ENCODE data around the gene CHN2.

CHN2 gene

DNA sequence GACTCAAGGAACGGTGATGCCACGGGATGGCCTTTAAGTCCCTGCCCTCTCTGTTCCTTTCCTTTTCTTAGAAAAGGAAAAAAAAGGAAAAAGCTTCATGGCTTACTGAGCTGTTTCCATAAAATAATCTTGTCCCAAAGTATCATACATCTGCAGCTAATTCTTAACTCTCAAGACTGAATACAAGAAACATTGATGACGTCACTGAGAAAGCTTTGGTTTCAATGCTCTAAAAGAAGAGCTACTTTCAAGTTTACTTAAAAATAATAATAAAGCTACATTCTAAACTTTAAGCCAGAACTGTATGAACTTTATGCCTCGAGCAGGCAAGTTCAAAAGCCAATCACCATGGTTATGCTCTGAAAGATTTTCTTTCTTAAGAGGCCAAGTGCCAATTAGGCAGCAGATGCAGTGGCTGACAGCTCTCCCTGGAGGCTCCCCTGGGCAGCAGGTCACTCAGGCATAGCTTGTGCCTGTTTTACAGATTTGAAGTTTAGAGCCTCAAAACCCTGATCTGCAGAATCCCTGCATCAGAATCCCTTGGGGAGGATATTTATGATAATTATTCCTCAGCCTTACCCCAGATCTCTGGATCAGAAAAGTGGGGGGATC lies 165.0 kb downstream of the CHN2 start:
- Histone ChIP-seq H3K27me3 (ENCODE audit: low read length) (no peaks in the 10 kb centered on the region), H3K9ac (ENCODE audit: low read length) (no peak overlapping the region), H3K9me3 (ENCODE audit: insufficient read depth, low read length) (no peaks in the 10 kb centered on the region), H3F3A (ENCODE audit: insufficient read depth) (no peaks in the 10 kb centered on the region), H3K36me3 (ENCODE audit: low read length) (no peaks in the 10 kb centered on the region), H3K27ac (ENCODE audit: low read depth, low read length) (no peak overlapping the region), H3K4me3 (ENCODE audit: insufficient read depth, low read length, poor library complexity, severe bottlenecking) (no peak overlapping the region), H2AFZ (ENCODE audit: low read depth, low read length, severe bottlenecking) (no peak overlapping the region), H3K79me2 (ENCODE audit: insufficient read depth, low read length) (no peaks in the 10 kb centered on the region), H3K4me2 (ENCODE audit: low read depth, low read length, poor library complexity, severe bottlenecking) (no peak overlapping the region), H4K20me1 (ENCODE audit: low read depth, low read length) (no peaks in the 10 kb centered on the region), H3K9me2 (replicated peaks; ENCODE audit: insufficient read depth, low read length) (no peaks in the 10 kb centered on the region)
- TF ChIP-seq, protein P1, sequence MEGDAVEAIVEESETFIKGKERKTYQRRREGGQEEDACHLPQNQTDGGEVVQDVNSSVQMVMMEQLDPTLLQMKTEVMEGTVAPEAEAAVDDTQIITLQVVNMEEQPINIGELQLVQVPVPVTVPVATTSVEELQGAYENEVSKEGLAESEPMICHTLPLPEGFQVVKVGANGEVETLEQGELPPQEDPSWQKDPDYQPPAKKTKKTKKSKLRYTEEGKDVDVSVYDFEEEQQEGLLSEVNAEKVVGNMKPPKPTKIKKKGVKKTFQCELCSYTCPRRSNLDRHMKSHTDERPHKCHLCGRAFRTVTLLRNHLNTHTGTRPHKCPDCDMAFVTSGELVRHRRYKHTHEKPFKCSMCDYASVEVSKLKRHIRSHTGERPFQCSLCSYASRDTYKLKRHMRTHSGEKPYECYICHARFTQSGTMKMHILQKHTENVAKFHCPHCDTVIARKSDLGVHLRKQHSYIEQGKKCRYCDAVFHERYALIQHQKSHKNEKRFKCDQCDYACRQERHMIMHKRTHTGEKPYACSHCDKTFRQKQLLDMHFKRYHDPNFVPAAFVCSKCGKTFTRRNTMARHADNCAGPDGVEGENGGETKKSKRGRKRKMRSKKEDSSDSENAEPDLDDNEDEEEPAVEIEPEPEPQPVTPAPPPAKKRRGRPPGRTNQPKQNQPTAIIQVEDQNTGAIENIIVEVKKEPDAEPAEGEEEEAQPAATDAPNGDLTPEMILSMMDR (IDR thresholded peaks at IDR 0.05; ENCODE audit: insufficient read depth, low read length, poor library complexity, severe bottlenecking), result no peak
- TF ChIP-seq EZH2phosphoT487 (conservative IDR thresholded peaks at IDR 0.05; ENCODE audit: low read length), result no peak

DNA sequence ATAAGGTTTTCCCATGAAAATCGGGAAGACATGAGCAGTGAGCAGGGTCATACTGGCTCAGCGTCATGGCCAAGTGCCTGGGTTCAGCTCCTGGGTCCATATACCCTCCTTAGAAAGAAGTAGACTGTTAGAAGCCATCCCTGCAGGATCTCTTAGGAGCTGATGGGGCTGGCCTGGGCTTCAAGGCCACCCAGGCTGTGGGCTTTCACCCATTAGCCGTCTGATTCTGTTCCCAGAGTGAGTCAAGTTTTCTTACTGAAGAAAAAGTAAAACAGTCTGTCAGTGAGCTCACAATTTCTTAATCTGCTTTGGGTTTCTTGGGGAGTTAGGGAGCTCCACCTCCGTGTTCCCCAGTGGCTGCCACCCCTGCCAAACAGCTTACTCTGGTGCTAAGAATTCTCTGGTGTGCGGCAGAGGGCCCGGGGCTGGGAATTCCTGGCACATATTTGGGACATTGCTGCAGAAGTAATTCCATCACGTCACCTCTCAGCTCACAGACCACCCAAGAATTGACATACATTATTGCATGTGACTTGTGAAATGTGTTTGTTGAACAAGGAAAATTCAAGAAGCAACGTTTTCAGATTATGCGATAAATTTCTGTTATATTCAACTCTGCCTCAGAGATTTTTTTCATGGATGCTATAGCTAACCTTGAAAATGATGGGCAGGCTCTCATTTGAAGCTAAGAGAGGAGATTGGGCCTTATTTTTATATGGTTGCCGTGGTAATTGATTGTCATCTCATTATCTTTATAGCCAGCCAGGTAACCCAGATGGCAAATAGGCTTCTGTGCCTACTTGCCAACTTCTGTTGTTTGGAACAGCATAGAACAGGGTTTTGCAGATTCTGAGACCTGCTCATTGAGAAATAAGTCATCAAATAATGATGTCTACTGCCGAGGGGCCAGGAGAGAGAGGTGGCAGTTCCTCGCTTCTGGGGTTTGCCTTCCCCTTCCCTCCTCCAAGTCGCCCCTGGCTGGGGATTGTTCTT lies 166.4 kb downstream of the CHN2 start:
- Histone ChIP-seq H3K36me3 (ENCODE audit: low read length) (no peaks in the 10 kb centered on the region), H3K9me3 (ENCODE audit: insufficient read depth, low read length) (no peaks in the 10 kb centered on the region), H3K27me3 (ENCODE audit: low read length) (no peaks in the 10 kb centered on the region), H2AFZ (ENCODE audit: low read depth, low read length, severe bottlenecking) (no peak overlapping the region), H3K79me2 (ENCODE audit: insufficient read depth, low read length) (no peaks in the 10 kb centered on the region), H3K27ac (ENCODE audit: low read depth, low read length) (no peak overlapping the region), H3F3A (ENCODE audit: insufficient read depth) (no peaks in the 10 kb centered on the region), H3K9me2 (replicated peaks; ENCODE audit: insufficient read depth, low read length) (no peaks in the 10 kb centered on the region), H3K4me2 (ENCODE audit: low read depth, low read length, poor library complexity, severe bottlenecking) (no peak overlapping the region), H3K4me3 (ENCODE audit: insufficient read depth, low read length, poor library complexity, severe bottlenecking) (no peak overlapping the region), H4K20me1 (ENCODE audit: low read depth, low read length) (no peaks in the 10 kb centered on the region), H3K9ac (ENCODE audit: low read length) (no peak overlapping the region)
- TF ChIP-seq, protein P1 (IDR thresholded peaks at IDR 0.05; ENCODE audit: insufficient read depth, low read length, poor library complexity, severe bottlenecking), result no peak
- TF ChIP-seq EZH2phosphoT487 (conservative IDR thresholded peaks at IDR 0.05; ENCODE audit: low read length), result no peak

DNA sequence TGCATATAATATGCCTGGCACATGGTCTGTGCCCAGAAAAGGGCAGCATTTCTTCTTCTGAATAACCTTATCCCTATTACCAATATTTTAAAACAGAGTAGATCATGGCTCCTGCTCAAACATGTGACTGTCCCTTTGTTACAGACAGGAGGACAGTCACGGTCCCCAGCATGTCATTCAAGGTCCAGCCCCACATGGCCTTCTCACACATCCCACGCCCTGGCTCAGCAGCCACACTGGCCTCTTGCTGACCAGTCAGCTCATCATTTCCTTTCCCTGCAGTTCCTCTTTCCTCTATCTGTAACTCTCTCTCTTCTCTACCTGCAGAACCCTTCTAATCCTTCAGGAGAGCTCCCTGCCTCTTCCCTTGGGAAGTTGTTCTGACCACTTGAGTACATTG lies 167.8 kb downstream of the CHN2 start:
- Histone ChIP-seq H3K27ac (ENCODE audit: low read depth, low read length) (no peak overlapping the region), H3K4me3 (ENCODE audit: insufficient read depth, low read length, poor library complexity, severe bottlenecking) (no peak overlapping the region), H3K9ac (ENCODE audit: low read length) (no peak overlapping the region), H3F3A (ENCODE audit: insufficient read depth) (no peaks in the 10 kb centered on the region), H3K4me2 (ENCODE audit: low read depth, low read length, poor library complexity, severe bottlenecking) (no peak overlapping the region), H3K9me2 (replicated peaks; ENCODE audit: insufficient read depth, low read length) (no peaks in the 10 kb centered on the region), H2AFZ (ENCODE audit: low read depth, low read length, severe bottlenecking) (no peak overlapping the region), H3K9me3 (ENCODE audit: insufficient read depth, low read length) (no peaks in the 10 kb centered on the region), H3K79me2 (ENCODE audit: insufficient read depth, low read length) (no peaks in the 10 kb centered on the region), H3K27me3 (ENCODE audit: low read length) (no peaks in the 10 kb centered on the region), H4K20me1 (ENCODE audit: low read depth, low read length) (no peaks in the 10 kb centered on the region), H3K36me3 (ENCODE audit: low read length) (no peaks in the 10 kb centered on the region)
- no peak for TF ChIP-seq EZH2phosphoT487 (conservative IDR thresholded peaks at IDR 0.05; ENCODE audit: low read length)
- TF ChIP-seq, protein P1 (IDR thresholded peaks at IDR 0.05; ENCODE audit: insufficient read depth, low read length, poor library complexity, severe bottlenecking), result no peak
